GM23338 (cell line): ENCODE data around the gene BNIP3. TPM values are rescaled to one million over a fixed set of nuclear protein-coding genes. Genes with fewer than 3 reads are reported as not detected.

Experiments
- ATAC-seq: fragments of 200-7000 bp; cut with Tn5 transposase; 3 replicates; pipeline ENCODE4 v1.9.1; 2020
- DNase-seq: peaks from one replicate; pipeline ENCODE4 v3.0.0-alpha.2; 2015; ENCODE audit warnings: low spot score
- H2AFZ ChIP-seq: fragments of 200-600 bp; sonication (generic); 2 replicates; pipeline ENCODE4 v1.8.0; 2016; ENCODE audit warnings: antibody characterized with exemption, mild to moderate bottlenecking, moderate library complexity
- H3F3A ChIP-seq: fragments of 200-600 bp; sonication (generic); replicated peaks from 2 replicates; pipeline ENCODE4 v1.8.0; 2017; ENCODE audit warnings: antibody characterized with exemption, mixed run types, low read depth
- H3K27ac ChIP-seq: fragments of 200-600 bp; sonication (generic); 2 replicates; pipeline ENCODE4 v1.6.1; 2016; ENCODE audit warnings: low read depth
- H3K27me3 ChIP-seq: fragments of 200-600 bp; sonication (generic); 2 replicates; pipeline ENCODE4 v1.8.0; 2016; ENCODE audit warnings: mild to moderate bottlenecking, mixed run types, moderate library complexity; ENCODE audit not compliant: insufficient read depth
- H3K36me3 ChIP-seq: fragments of 200-600 bp; sonication (generic); 2 replicates; pipeline ENCODE4 v1.8.0; 2016; ENCODE audit warnings: mild to moderate bottlenecking; ENCODE audit not compliant: insufficient read depth
- H3K4me1 ChIP-seq: fragments of 200-600 bp; sonication (generic); 2 replicates; pipeline ENCODE4 v1.8.0; 2016; ENCODE audit warnings: mild to moderate bottlenecking, moderate library complexity; ENCODE audit not compliant: insufficient read depth
- H3K4me2 ChIP-seq: fragments of 200-600 bp; sonication (generic); 2 replicates; pipeline ENCODE4 v1.7.1; 2017; ENCODE audit warnings: mixed run types
- H3K4me3 ChIP-seq: fragments of 200-600 bp; sonication (generic); 2 replicates; pipeline ENCODE4 v1.6.1; 2016; ENCODE audit warnings: mixed run types
- H3K79me2 ChIP-seq: fragments of 200-600 bp; sonication (generic); replicated peaks from 2 replicates; pipeline ENCODE4 v1.8.0; 2017; ENCODE audit warnings: mild to moderate bottlenecking; ENCODE audit not compliant: insufficient read depth
- H3K9me2 ChIP-seq: fragments of 200-600 bp; sonication (generic); 2 replicates; pipeline ENCODE4 v1.8.0; 2017; ENCODE audit not compliant: insufficient read depth
- H4K20me1 ChIP-seq: fragments of 200-600 bp; sonication (generic); replicated peaks from 2 replicates; pipeline ENCODE4 v1.8.0; 2017; ENCODE audit warnings: mild to moderate bottlenecking; ENCODE audit not compliant: insufficient read depth
- H3K27ac Mint-ChIP-seq: 2 replicates; pipeline ENCODE4 v1.8.0; 2020; ENCODE audit warnings: inconsistent platforms, mild to moderate bottlenecking, moderate library complexity, mixed read lengths
- H3K27me3 Mint-ChIP-seq: 3 replicates; pipeline ENCODE4 v1.8.0; 2022; ENCODE audit warnings: low read depth, mild to moderate bottlenecking, moderate library complexity, mixed read lengths, inconsistent platforms; ENCODE audit not compliant: insufficient read depth, poor library complexity
- H3K36me3 Mint-ChIP-seq: 3 replicates; pipeline ENCODE4 v1.8.0; 2021; ENCODE audit warnings: low read depth, mild to moderate bottlenecking, inconsistent platforms, moderate library complexity, mixed read lengths
- H3K4me1 Mint-ChIP-seq: 3 replicates; pipeline ENCODE4 v1.8.0; 2020; ENCODE audit warnings: mild to moderate bottlenecking, inconsistent platforms, mixed read lengths
- H3K4me3 Mint-ChIP-seq: 3 replicates; pipeline ENCODE4 v1.8.0; 2021; ENCODE audit warnings: moderate library complexity, mild to moderate bottlenecking, inconsistent platforms, mixed read lengths
- H3K9me3 Mint-ChIP-seq: 3 replicates; pipeline ENCODE4 v1.8.0; 2020; ENCODE audit warnings: moderate library complexity, mild to moderate bottlenecking, inconsistent platforms, mixed read lengths
- CREB1 ChIP-seq: fragments of 250-450 bp; sonication (Bioruptor Pico); IDR thresholded peaks from 2 replicates; pipeline ENCODE4 v1.5.0; 2020; ENCODE audit warnings: low read depth, mild to moderate bottlenecking, moderate library complexity
- CTCF ChIP-seq, 2 experiments: fragments of 200-600 bp in 1 of 2; sonication (generic) in 1 of 2; conservative IDR thresholded peaks; 2 replicates each; pipeline versions ENCODE4 v1.5.1 to v1.6.1; 2016 to 2017; ENCODE audit warnings: antibody characterized with exemption in 2 of 2, low read depth in 2 of 2, mild to moderate bottlenecking in 2 of 2, moderate library complexity in 1 of 2
- ETS1 ChIP-seq: IDR thresholded peaks from 2 replicates; pipeline ENCODE4 v1.6.1; 2016; ENCODE audit warnings: antibody characterized with exemption
- EZH2phosphoT487 ChIP-seq: fragments of 200-600 bp; sonication (generic); IDR thresholded peaks from one replicate; pipeline ENCODE4 v1.8.1; 2018; ENCODE audit warnings: antibody characterized with exemption; ENCODE audit not compliant: unreplicated experiment
- JUNB ChIP-seq: IDR thresholded peaks from one replicate; pipeline ENCODE4 v1.6.1; 2016; ENCODE audit warnings: antibody characterized with exemption; ENCODE audit not compliant: unreplicated experiment
- NANOG ChIP-seq: IDR thresholded peaks from 2 replicates; pipeline ENCODE4 v1.6.1; 2016; ENCODE audit warnings: antibody characterized with exemption, borderline replicate concordance
- POLR2AphosphoS5 ChIP-seq: IDR thresholded peaks from 2 replicates; pipeline ENCODE4 v1.6.1; 2016; ENCODE audit warnings: antibody characterized with exemption, low read depth
- REST ChIP-seq: IDR thresholded peaks from one replicate; pipeline ENCODE4 v1.6.1; 2018; ENCODE audit warnings: antibody characterized with exemption; ENCODE audit not compliant: unreplicated experiment
- ZNF462 ChIP-seq: fragments of 250-450 bp; sonication (Bioruptor Pico); IDR thresholded peaks from 2 replicates; pipeline ENCODE4 v1.5.0; 2020; ENCODE audit warnings: mild to moderate bottlenecking, moderate library complexity
- polyA plus RNA-seq: library from polyadenylated mRNA; unstranded; fragments of >200 nt; fragmentation: Nextera tagmentation; extraction: Ambion mirVana; gene quantifications from 2 replicates; pipeline ENCODE4 v1.2.1, GENCODE V29; 2016
- total RNA-seq: library from RNA; depleted of rRNA; stranded (reverse); fragments of >200 nt; shearing (Covaris generic); gene quantifications from 2 replicates; pipeline ENCODE4 v1.2.3, GENCODE V29; 2014

BNIP3 gene
- total and polyA plus RNA-seq, 2 experiments from 2014 or later, result 46.3 to 75.0 TPM

GRCh38 chr10:131997366-131998049, 15.8 kb upstream of the BNIP3 start:
- Histone ChIP-seq H3K4me1 (peaks cover 37% of the 10 kb centered on the region), H3K36me3 (no peaks in the 10 kb centered on the region), H2AFZ (peak overlapping the region; percentile 72), H3K27ac (peak overlapping the region; percentile 30), H3K27me3 (no peaks in the 10 kb centered on the region), H3K79me2 (no peaks in the 10 kb centered on the region), H3K4me2 (no peak overlapping the region; the same call in 1 of the 2 replicates), H4K20me1 (no peaks in the 10 kb centered on the region), H3F3A (no peaks in the 10 kb centered on the region; the same call in 1 of the 2 replicates), H3K4me3 (no peak overlapping the region), H3K9me2 (no peaks in the 10 kb centered on the region)
- Mint-ChIP-seq H3K27me3 (peaks cover 6% of the 10 kb centered on the region), H3K4me1 (peaks cover 56% of the 10 kb centered on the region), H3K27ac (peak overlapping the region; percentile 64), H3K36me3 (no peaks in the 10 kb centered on the region), H3K9me3 (no peaks in the 10 kb centered on the region), H3K4me3 (0 out of 3 replicates have a peak overlapping the region, but pooled peaks have one; percentile 3)
- no peak for TF ChIP-seq REST
- TF ChIP-seq NANOG, result no peak
- no peak for TF ChIP-seq ZNF462
- TF ChIP-seq CTCF (conservative IDR thresholded peaks at IDR 0.05; ENCODE audit: low read depth in 2 of 2), result no peak
- no peak for TF ChIP-seq CREB1
- TF ChIP-seq ETS1, result no peak
- TF ChIP-seq EZH2phosphoT487, result no peak
- TF ChIP-seq POLR2AphosphoS5, result no peak
- TF ChIP-seq JUNB, result no peak
- DNase-seq (peak; percentile 68), ATAC-seq (peak; percentile 17)
